Measurements from ENCODE around the gene MRPS34. TPM values are rescaled to one million over a fixed set of nuclear protein-coding genes. Genes with fewer than 3 reads are reported as not detected.

The MRPS34 gene
- total and polyA plus RNA-seq, 9 donors, result 31.8 to 79.4 (median 53.6) TPM

DNA sequence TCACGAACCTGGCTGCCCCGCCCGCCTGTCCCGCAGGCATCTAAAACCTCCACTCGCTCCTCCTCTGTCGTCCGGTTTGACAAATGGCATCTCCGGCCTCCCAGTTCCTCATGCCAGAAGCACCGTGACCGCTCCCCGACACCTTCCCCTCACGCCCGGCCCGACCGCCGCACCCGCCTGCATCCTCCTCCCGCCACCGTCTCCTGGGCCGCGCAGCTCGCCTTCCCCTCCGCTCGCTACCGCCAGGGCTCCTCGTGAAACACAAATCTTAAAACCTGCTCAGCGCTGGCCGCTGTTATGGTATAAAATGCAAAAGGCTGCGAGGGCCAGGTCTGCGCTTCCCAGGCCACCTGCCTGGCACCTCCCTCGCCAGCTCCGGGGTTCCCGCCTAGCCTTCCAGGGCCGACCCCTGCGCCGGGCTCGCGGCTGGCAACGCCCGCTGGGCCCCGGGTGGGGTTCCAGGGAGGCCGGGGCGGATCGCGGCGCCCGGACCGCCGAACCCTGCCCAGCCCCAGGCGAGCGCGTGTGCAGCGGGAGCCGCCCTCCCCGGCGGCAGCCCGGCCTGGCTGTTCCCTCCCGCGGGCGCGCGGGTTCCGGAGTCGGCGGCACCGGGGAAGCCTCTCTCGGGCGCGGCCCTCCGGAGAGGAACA, 8.9 kb upstream of the MRPS34 start:
- H3K9me3 ChIP-seq, result no peaks in the 10 kb centered on the region
- H3K27ac ChIP-seq, result peak overlapping the region; percentile 90 to 95
- DNase-seq, result peak in 2 of 5 donors; percentile 47 to 48
- 1 to 2% (median 1%) methylated on average over 34 to 70 of the region's 70 CpGs for WGBS, 3 donors
- intact Hi-C loops (cut with DNase I), result no loop called here
- no peak for TF ChIP-seq POLR2A (IDR thresholded peaks at IDR 0.05)
- TF ChIP-seq EP300 (IDR thresholded peaks at IDR 0.05), result no peak
- TF ChIP-seq, protein P1, sequence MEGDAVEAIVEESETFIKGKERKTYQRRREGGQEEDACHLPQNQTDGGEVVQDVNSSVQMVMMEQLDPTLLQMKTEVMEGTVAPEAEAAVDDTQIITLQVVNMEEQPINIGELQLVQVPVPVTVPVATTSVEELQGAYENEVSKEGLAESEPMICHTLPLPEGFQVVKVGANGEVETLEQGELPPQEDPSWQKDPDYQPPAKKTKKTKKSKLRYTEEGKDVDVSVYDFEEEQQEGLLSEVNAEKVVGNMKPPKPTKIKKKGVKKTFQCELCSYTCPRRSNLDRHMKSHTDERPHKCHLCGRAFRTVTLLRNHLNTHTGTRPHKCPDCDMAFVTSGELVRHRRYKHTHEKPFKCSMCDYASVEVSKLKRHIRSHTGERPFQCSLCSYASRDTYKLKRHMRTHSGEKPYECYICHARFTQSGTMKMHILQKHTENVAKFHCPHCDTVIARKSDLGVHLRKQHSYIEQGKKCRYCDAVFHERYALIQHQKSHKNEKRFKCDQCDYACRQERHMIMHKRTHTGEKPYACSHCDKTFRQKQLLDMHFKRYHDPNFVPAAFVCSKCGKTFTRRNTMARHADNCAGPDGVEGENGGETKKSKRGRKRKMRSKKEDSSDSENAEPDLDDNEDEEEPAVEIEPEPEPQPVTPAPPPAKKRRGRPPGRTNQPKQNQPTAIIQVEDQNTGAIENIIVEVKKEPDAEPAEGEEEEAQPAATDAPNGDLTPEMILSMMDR (IDR thresholded peaks at IDR 0.05), result no peak
- H3K4me3 ChIP-seq, result peak overlapping the region; percentile 78
- H3K36me3 ChIP-seq, result no peaks in the 10 kb centered on the region
- peaks cover 8% of the 10 kb centered on the region for H3K4me1 ChIP-seq (ENCODE audit: insufficient read depth)
- H3K27me3 ChIP-seq, result no peaks in the 10 kb centered on the region

DNA sequence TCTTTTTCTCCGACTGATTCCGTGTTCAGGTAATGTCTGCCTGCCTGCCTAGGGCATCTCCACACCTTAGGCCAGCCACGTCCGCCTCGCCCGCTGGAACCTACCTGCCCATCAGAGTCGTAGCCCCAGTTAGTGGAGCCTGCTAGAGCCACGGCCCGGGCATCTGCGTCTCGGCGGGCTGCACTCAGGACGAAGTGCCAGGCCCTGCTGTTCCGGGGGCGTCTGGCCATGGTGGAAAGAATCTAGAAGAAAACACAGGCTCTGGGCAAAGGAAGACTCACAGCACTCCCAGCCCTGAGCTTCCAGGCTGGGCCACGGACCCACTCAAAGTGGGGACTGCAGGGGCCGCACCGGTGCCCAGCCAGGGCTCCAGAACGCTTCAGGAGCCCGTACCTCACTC, 8.3 kb upstream of the MRPS34 start:
- intact Hi-C loops (cut with DNase I), result no loop called here
- H3K4me1 ChIP-seq (ENCODE audit: insufficient read depth), result peaks cover 8% of the 10 kb centered on the region

DNA sequence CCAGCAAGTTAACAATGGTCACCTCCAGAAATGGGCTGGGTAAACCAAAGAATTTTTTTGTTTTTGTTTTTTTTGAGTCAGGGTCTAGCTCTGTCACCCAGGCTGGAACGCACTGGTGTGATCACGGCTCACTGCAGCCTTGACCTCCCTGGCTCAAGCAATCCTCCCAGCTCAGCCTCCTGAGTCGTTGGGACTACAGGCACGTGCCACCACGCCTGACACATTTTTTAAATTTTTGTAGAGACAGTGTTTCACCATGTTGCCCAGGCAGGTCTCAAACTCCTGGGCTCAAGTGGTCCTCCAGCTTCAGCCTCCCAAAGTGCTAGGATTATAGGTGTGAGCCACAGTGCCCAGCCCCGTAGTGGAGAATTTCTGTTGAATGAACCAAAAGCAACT, 7.7 kb upstream of the MRPS34 start:
- Histone ChIP-seq H3K9me3 (no peaks in the 10 kb centered on the region), H3K27ac (no peak overlapping the region), H3K4me1 (ENCODE audit: insufficient read depth) (peaks cover 8% of the 10 kb centered on the region), H3K36me3 (no peaks in the 10 kb centered on the region), H3K27me3 (no peaks in the 10 kb centered on the region), H3K4me3 (no peak overlapping the region)
- 43 to 55% (median 52%) methylated on average over 6 of the region's 6 CpGs for whole genome bisulfite sequencing, 3 donors
- TF ChIP-seq, protein P1 (IDR thresholded peaks at IDR 0.05), result no peak
- no peak for TF ChIP-seq EP300 (IDR thresholded peaks at IDR 0.05)
- no peak for TF ChIP-seq POLR2A (IDR thresholded peaks at IDR 0.05)
- no peak for DNase-seq
- intact Hi-C loops (cut with DNase I), result no loop called here

More for the DNA sequence above, 8.3 kb upstream of the MRPS34 start:
- TF ChIP-seq, protein P1 (IDR thresholded peaks at IDR 0.05), result no peak
- TF ChIP-seq EP300 (IDR thresholded peaks at IDR 0.05), result no peak
- TF ChIP-seq POLR2A (IDR thresholded peaks at IDR 0.05), result no peak
- H3K4me3 ChIP-seq, result peak overlapping the region; percentile 78
- no peaks in the 10 kb centered on the region for H3K9me3 ChIP-seq
- 48 to 67% (median 52%) methylated on average over 20 of the region's 20 CpGs for WGBS, 3 donors
- H3K27me3 ChIP-seq, result no peaks in the 10 kb centered on the region
- no peaks in the 10 kb centered on the region for H3K36me3 ChIP-seq
- peak in 3 of 5 donors; percentile 26 to 52 (median 41) for DNase-seq
- peak overlapping the region; percentile 90 to 95 for H3K27ac ChIP-seq

DNA sequence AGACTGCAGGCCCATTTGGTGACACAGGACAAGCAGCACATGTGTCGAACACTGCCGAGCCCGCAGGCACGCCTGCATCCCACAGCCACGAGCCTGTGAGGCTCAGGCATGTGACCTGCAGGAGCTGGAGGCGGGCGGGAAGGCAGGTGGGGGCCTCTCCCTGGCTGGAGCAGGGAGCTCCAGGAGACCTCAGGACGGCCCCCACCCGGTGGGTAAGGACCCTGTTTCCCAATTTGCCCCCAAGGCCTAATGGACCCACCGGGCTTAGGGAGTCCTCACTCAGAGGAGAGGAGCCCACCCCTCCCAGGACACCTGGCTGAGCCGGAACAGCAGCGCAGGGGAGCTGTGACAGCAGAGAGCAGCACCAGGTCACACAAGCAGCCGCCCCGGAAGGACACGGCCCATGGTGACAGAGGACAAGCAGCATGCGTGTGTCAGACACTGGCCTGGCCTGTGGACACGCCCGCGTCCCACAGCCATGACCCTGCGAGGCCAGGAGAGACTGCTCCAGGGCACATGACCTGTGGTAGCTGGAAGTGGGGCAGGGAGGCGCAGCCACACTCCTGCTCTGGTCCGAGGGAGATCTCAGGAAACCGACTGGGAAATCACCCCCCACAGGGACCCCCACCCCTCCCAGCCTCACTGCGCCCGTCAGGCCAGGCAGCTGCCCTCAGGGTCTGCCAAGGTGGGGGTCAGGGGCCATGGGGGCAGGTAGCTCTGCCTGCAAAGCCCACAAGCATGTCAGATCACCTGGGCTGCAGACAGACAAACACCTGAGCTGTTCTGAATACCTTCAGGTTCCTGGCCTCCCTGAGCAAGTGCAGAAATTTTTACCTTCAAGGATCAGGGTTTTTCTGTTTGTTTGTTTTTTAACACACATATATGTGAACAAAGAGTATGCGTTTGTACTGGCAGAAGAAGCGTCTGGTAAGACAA, 7.1 kb upstream of the MRPS34 start:
- H3K9me3 ChIP-seq, result no peaks in the 10 kb centered on the region
- no peaks in the 10 kb centered on the region for H3K36me3 ChIP-seq
- 73 to 77% (median 76%) methylated on average over 18 to 27 of the region's 27 CpGs for WGBS, 3 donors
- H3K27ac ChIP-seq, result no peak overlapping the region
- intact Hi-C loops (cut with DNase I), result no loop called here
- no peak overlapping the region for H3K4me3 ChIP-seq
- TF ChIP-seq, protein P1 (IDR thresholded peaks at IDR 0.05), result no peak
- TF ChIP-seq EP300 (IDR thresholded peaks at IDR 0.05) (no peak), POLR2A (IDR thresholded peaks at IDR 0.05) (no peak)
- H3K27me3 ChIP-seq, result no peaks in the 10 kb centered on the region
- peaks cover 8% of the 10 kb centered on the region for H3K4me1 ChIP-seq (ENCODE audit: insufficient read depth)
- peak in 3 of 5 donors; percentile 27 to 47 (median 43) for DNase-seq
